Caco-2 (cell line): Measurements from ENCODE around the gene GH1. TPM values are rescaled to one million over a fixed set of nuclear protein-coding genes. Genes with fewer than 3 reads are reported as not detected.

Source experiments
- BruUV-seq: library from RNA; stranded (reverse); fragments of 400-500 nt; replicated peaks from 2 replicates; lab custom pipeline; 2021; lab: Mats Ljungman, UMichigan
- CTCF ChIA-PET: fragments of 300-600 bp; sonication (Branson Sonifier 250); formaldehyde crosslinking; loops from one replicate; lab custom pipeline; 2022; ENCODE audit warnings: antibody characterized with exemption; lab: Charles Lee
- POLR2A ChIA-PET: fragments of 300-600 bp; sonication (Branson Sonifier 250); formaldehyde crosslinking; loops from one replicate; lab custom pipeline; 2022; ENCODE audit warnings: antibody characterized with exemption; lab: Charles Lee
- DNase-seq, 2 experiments: peaks; one replicate each; pipeline versions ENCODE4 v3.0.0 to v3.0.0-alpha.2; 2020 to 2022
- H3K27me3 ChIP-seq: replicated peaks from 2 replicates; pipeline ENCODE4 v1.6.0; 2011; ENCODE audit warnings: low read length; ENCODE audit not compliant: control insufficient read depth, insufficient read depth
- H3K36me3 ChIP-seq: 2 replicates; pipeline ENCODE4 v1.5.1; 2011; ENCODE audit warnings: low read length; ENCODE audit not compliant: control insufficient read depth, insufficient read depth
- H3K4me1 ChIP-seq: fragments of 250-450 bp; sonication (Bioruptor Pico); 2 replicates; pipeline ENCODE4 v1.5.1; 2020; ENCODE audit warnings: mild to moderate bottlenecking
- H3K4me3 ChIP-seq: 2 replicates; pipeline ENCODE4 v1.5.1; 2011; ENCODE audit warnings: low read depth, mild to moderate bottlenecking, control low read depth, low read length
- H3K9me3 ChIP-seq: fragments of 250-450 bp; sonication (Bioruptor Pico); 2 replicates; pipeline ENCODE4 v1.5.1; 2020; ENCODE audit warnings: mild to moderate bottlenecking, moderate library complexity
- H3K27ac Mint-ChIP-seq: one replicate; pipeline ENCODE4 v1.8.0; 2022; ENCODE audit warnings: mixed read lengths; ENCODE audit not compliant: unreplicated experiment
- H3K27me3 Mint-ChIP-seq: one replicate; pipeline ENCODE4 v1.8.0; 2022; ENCODE audit warnings: mixed read lengths; ENCODE audit not compliant: insufficient read depth, unreplicated experiment
- H3K36me3 Mint-ChIP-seq: one replicate; pipeline ENCODE4 v1.8.0; 2022; ENCODE audit warnings: mild to moderate bottlenecking, mixed read lengths; ENCODE audit not compliant: insufficient read depth, unreplicated experiment
- H3K4me1 Mint-ChIP-seq: one replicate; pipeline ENCODE4 v1.8.0; 2022; ENCODE audit warnings: low read depth, mixed read lengths; ENCODE audit not compliant: unreplicated experiment
- H3K4me3 Mint-ChIP-seq: one replicate; pipeline ENCODE4 v1.8.0; 2022; ENCODE audit warnings: mild to moderate bottlenecking, moderate library complexity, mixed read lengths; ENCODE audit not compliant: unreplicated experiment
- H3K9me3 Mint-ChIP-seq: one replicate; pipeline ENCODE4 v1.8.0; 2022; ENCODE audit warnings: mixed read lengths; ENCODE audit not compliant: unreplicated experiment
- CTCF ChIP-seq, 2 experiments: fragments of 200-600 bp in 1 of 2; IDR thresholded peaks; 1 replicate in 1 of 2; 2 replicates in 1 of 2; pipeline versions ENCODE4 v1.5.1 to v1.8.0; 2011 to 2022; ENCODE audit warnings: antibody characterized with exemption in 1 of 2, control low read depth in 1 of 2, inconsistent platforms in 1 of 2, low read depth in 1 of 2, low read length in 1 of 2, mild to moderate bottlenecking in 1 of 2, moderate library complexity in 1 of 2; ENCODE audit not compliant: insufficient read depth in 1 of 2, severe bottlenecking in 1 of 2, unreplicated experiment in 1 of 2
- intact Hi-C: fragments of 100-400 bp; cut with micrococcal nuclease; formaldehyde crosslinking; loops from one replicate; pipeline ENCODE4 v1.10.0; 2022; ENCODE audit not compliant: unreplicated experiment
- total RNA-seq: library from RNA; stranded (reverse); gene quantifications from 2 replicates; pipeline ENCODE4 v1.2.3, GENCODE V29; 2022

Gene GH1
- total RNA-seq, 1 experiment from 2014 or later: not detected

GRCh38 chr17:63939884-63940283 lies 21.2 kb upstream of the GH1 start:
- Histone ChIP-seq H3K4me3 (no peak overlapping the region), H3K36me3 (no peaks in the 10 kb centered on the region), H3K9me3 (0 out of 2 replicates have a peak, but pooled peaks cover 4% of the 10 kb centered on the region), H3K27me3 (no peaks in the 10 kb centered on the region), H3K4me1 (no peaks in the 10 kb centered on the region)
- Mint-ChIP-seq H3K27ac (no peak overlapping the region), H3K27me3 (peaks cover 4% of the 10 kb centered on the region), H3K4me1 (no peaks in the 10 kb centered on the region), H3K9me3 (no peaks in the 10 kb centered on the region), H3K36me3 (peaks cover 16% of the 10 kb centered on the region), H3K4me3 (no peak overlapping the region)
- no peak for TF ChIP-seq CTCF (IDR thresholded peaks at IDR 0.05; ENCODE audit: insufficient read depth in 1 of 2, low read depth in 1 of 2, low read length in 1 of 2, severe bottlenecking in 1 of 2, unreplicated experiment in 1 of 2)
- DNase-seq: no peak
- intact Hi-C loops: no loop called here
- no TSS peak for BruUV-seq
- ChIA-PET CTCF (interaction anchor here (0.5 kb wide), 1 partner anchor 20 kb away, joined by 5 read pairs; no protein-coding TSS in a partner anchor), POLR2A (no interaction called here)

- Mint-ChIP-seq H3K36me3 (peaks cover 14% of the 10 kb centered on the region), H3K4me1 (no peaks in the 10 kb centered on the region), H3K27ac (no peak overlapping the region), H3K27me3 (peaks cover 4% of the 10 kb centered on the region), H3K4me3 (no peak overlapping the region), H3K9me3 (no peaks in the 10 kb centered on the region)
- CTCF ChIA-PET: interaction anchor here (0.5 kb wide), 1 partner anchor 19 kb away, joined by 5 read pairs; no protein-coding TSS in a partner anchor
- no peak for DNase-seq
- H3K27me3 ChIP-seq: no peaks in the 10 kb centered on the region
- no peak overlapping the region for H3K4me3 ChIP-seq
- no peak for TF ChIP-seq CTCF (IDR thresholded peaks at IDR 0.05; ENCODE audit: insufficient read depth in 1 of 2, low read depth in 1 of 2, low read length in 1 of 2, severe bottlenecking in 1 of 2, unreplicated experiment in 1 of 2)
- intact Hi-C loops: no loop called here
- POLR2A ChIA-PET: no interaction called here
- H3K9me3 ChIP-seq: 0 out of 2 replicates have a peak, but pooled peaks cover 4% of the 10 kb centered on the region
- no peaks in the 10 kb centered on the region for H3K36me3 ChIP-seq
- no peaks in the 10 kb centered on the region for H3K4me1 ChIP-seq
- no TSS peak for BruUV-seq
Measured at GRCh38 chr17:63939401-63939800, 20.8 kb upstream of the GH1 start.

GRCh38 chr17:63937920-63938319 lies 19.3 kb upstream of the GH1 start:
- TF ChIP-seq CTCF (IDR thresholded peaks at IDR 0.05; ENCODE audit: insufficient read depth in 1 of 2, low read depth in 1 of 2, low read length in 1 of 2, severe bottlenecking in 1 of 2, unreplicated experiment in 1 of 2): no peak
- Mint-ChIP-seq H3K36me3 (peaks cover 11% of the 10 kb centered on the region), H3K4me1 (no peaks in the 10 kb centered on the region), H3K27me3 (peaks cover 3% of the 10 kb centered on the region), H3K4me3 (no peak overlapping the region), H3K9me3 (no peaks in the 10 kb centered on the region), H3K27ac (no peak overlapping the region)
- intact Hi-C loops: no loop called here
- DNase-seq: no peak
- no peaks in the 10 kb centered on the region for H3K36me3 ChIP-seq
- H3K4me1 ChIP-seq: no peaks in the 10 kb centered on the region
- POLR2A ChIA-PET: no interaction called here
- H3K27me3 ChIP-seq: no peaks in the 10 kb centered on the region
- no TSS peak for BruUV-seq
- H3K4me3 ChIP-seq: no peak overlapping the region
- H3K9me3 ChIP-seq: 0 out of 2 replicates have a peak, but pooled peaks cover 4% of the 10 kb centered on the region
- CTCF ChIA-PET: no interaction called here
